Upper lobe of left lung (tissue), 6 donors: ENCODE results near the gene DRC3. TPM values are rescaled to one million over a fixed set of nuclear protein-coding genes. Genes with fewer than 3 reads are reported as not detected.

ENCODE experiments used
- ATAC-seq, 2 donors: fragments of 200-7000 bp; cut with Tn5 transposase; one replicate each; pipeline ENCODE4 v1.9.1; 2022; ENCODE audit warnings: mild to moderate bottlenecking in 2 of 2, moderate library complexity in 2 of 2; ENCODE audit not compliant: low FRiP score in 2 of 2
- DNase-seq, 2 donors: peaks; one replicate each; pipeline ENCODE4 v3.0.0-alpha.2; 2019 to 2020
- H3K27ac ChIP-seq, 4 donors: fragments of 200-600 bp; sonication (generic); one replicate each; pipeline ENCODE4 v1.5.1; 2016 to 2019
- H3K27me3 ChIP-seq, 4 donors: fragments of 200-600 bp; sonication (generic); one replicate each; pipeline ENCODE4 v1.5.1; 2017 to 2019
- H3K36me3 ChIP-seq, 4 donors: fragments of 200-600 bp; sonication (generic); one replicate each; pipeline ENCODE4 v1.5.1; 2016 to 2019
- H3K4me1 ChIP-seq, 4 donors: fragments of 200-600 bp; sonication (generic); one replicate each; pipeline ENCODE4 v1.5.1; 2018 to 2019
- H3K4me3 ChIP-seq, 4 donors: fragments of 200-600 bp; sonication (generic); one replicate each; pipeline ENCODE4 v1.5.1; 2017 to 2019; ENCODE audit warnings: mild to moderate bottlenecking in 2 of 4, moderate library complexity in 1 of 4
- H3K9me3 ChIP-seq, 4 donors: fragments of 200-600 bp; sonication (generic); one replicate each; pipeline ENCODE4 v1.5.1; 2018 to 2019
- CTCF ChIP-seq, 6 experiments: fragments of 450-650 bp in 4 of 6; fragments of 200-600 bp in 2 of 6; sonication (generic) in 2 of 6; IDR thresholded peaks; one replicate each; pipeline ENCODE4 v1.5.1; 2016 to 2019; ENCODE audit warnings: antibody characterized with exemption in 6 of 6
- EP300 ChIP-seq, 4 donors: sonication (generic); formaldehyde crosslinking; IDR thresholded peaks; one replicate each; pipeline ENCODE4 v1.5.1; 2017; ENCODE audit warnings: antibody characterized with exemption in 4 of 4, control low read depth in 2 of 4
- POLR2A ChIP-seq, 4 donors: fragments of 450-650 bp; IDR thresholded peaks; one replicate each; pipeline ENCODE4 v1.5.1; 2016 to 2017; ENCODE audit warnings: antibody characterized with exemption in 4 of 4, mild to moderate bottlenecking in 2 of 4
- POLR2AphosphoS5 ChIP-seq, 2 donors: sonication (generic); formaldehyde crosslinking; IDR thresholded peaks; one replicate each; pipeline ENCODE4 v1.5.1; 2017; ENCODE audit warnings: antibody characterized with exemption in 2 of 2
- WGBS, 2 donors: methylation state at CpG; one replicate each; pipeline ENCODE4 v1.1.5; 2017 to 2018; 5-methylcytosine and 5-hydroxymethylcytosine counted together
- total RNA-seq, 6 donors: library from RNA; depleted of rRNA in 4 of 6; stranded (reverse); fragments of >200 nt in 4 of 6; gene quantifications; one replicate each; pipeline versions ENCODE4 v1.1.0 to v1.2.1, GENCODE V29; 2016 to 2021
- donor health status: DM: no; HTN: no; CAD: no; lungs with moderate emphysema.
- donor health status: DM: no; HTN: yes; CAD: no; lungs with severe emphysema.

The DRC3 gene
- total RNA-seq, 6 donors from 2014 or later = 1.5 to 46.2 (median 11.4) TPM

GRCh38 chr17:18009609-18010420 is 37.2 kb downstream of the DRC3 start:
- ATAC-seq = no peak
- H3K36me3 ChIP-seq = peaks cover 0 to 19% (median 9%) of the 10 kb centered on the region in 4 donors

GRCh38 chr17:18011286-18011685 is 38.6 kb downstream of the DRC3 start:
- 89 to 92% methylated on average over 3 to 5 of the region's 5 CpGs for WGBS, 2 donors
- ATAC-seq = no peak

More at GRCh38 chr17:18009609-18010420, 37.2 kb downstream of the DRC3 start:
- DNase-seq = no peak
- no peaks in the 10 kb centered on the region for H3K27me3 ChIP-seq
- no peak overlapping the region for H3K4me3 ChIP-seq
- no peak overlapping the region for H3K27ac ChIP-seq
- H3K4me1 ChIP-seq = no peaks in the 10 kb centered on the region
- no peaks in the 10 kb centered on the region for H3K9me3 ChIP-seq
- WGBS, 2 donors = 77 to 97% methylated on average over 8 of the region's 8 CpGs
- TF ChIP-seq POLR2AphosphoS5 (IDR thresholded peaks at IDR 0.05) = no peak
- TF ChIP-seq POLR2A (IDR thresholded peaks at IDR 0.05) = no peak
- TF ChIP-seq CTCF (IDR thresholded peaks at IDR 0.05) = no peak
- TF ChIP-seq EP300 (IDR thresholded peaks at IDR 0.05) = no peak

GRCh38 chr17:18014006-18014405 is 41.3 kb downstream of the DRC3 start:
- ATAC-seq = no peak
- 94 to 100% methylated on average over 6 of the region's 6 CpGs for WGBS, 2 donors
- Histone ChIP-seq H3K4me1 (no peaks in the 10 kb centered on the region), H3K27me3 (no peaks in the 10 kb centered on the region), H3K36me3 (peaks cover 0 to 37% (median 16%) of the 10 kb centered on the region in 4 donors), H3K9me3 (no peaks in the 10 kb centered on the region), H3K4me3 (no peak overlapping the region), H3K27ac (no peak overlapping the region)
- no peak for DNase-seq
- TF ChIP-seq EP300 (IDR thresholded peaks at IDR 0.05) (no peak), POLR2A (IDR thresholded peaks at IDR 0.05) (no peak), POLR2AphosphoS5 (IDR thresholded peaks at IDR 0.05) (no peak), CTCF (IDR thresholded peaks at IDR 0.05) (no peak)

More at GRCh38 chr17:18011286-18011685, 38.6 kb downstream of the DRC3 start:
- TF ChIP-seq CTCF (IDR thresholded peaks at IDR 0.05) (no peak), POLR2A (IDR thresholded peaks at IDR 0.05) (no peak), POLR2AphosphoS5 (IDR thresholded peaks at IDR 0.05) (no peak), EP300 (IDR thresholded peaks at IDR 0.05) (no peak)
- H3K9me3 ChIP-seq = no peaks in the 10 kb centered on the region
- no peaks in the 10 kb centered on the region for H3K4me1 ChIP-seq
- no peak overlapping the region for H3K27ac ChIP-seq
- DNase-seq = no peak
- H3K27me3 ChIP-seq = no peaks in the 10 kb centered on the region
- peaks cover 0 to 32% (median 16%) of the 10 kb centered on the region in 4 donors for H3K36me3 ChIP-seq
- no peak overlapping the region for H3K4me3 ChIP-seq

- Histone ChIP-seq H3K9me3 (no peaks in the 10 kb centered on the region), H3K4me3 (no peak overlapping the region), H3K4me1 (no peaks in the 10 kb centered on the region), H3K36me3 (peaks cover 0 to 41% (median 16%) of the 10 kb centered on the region in 4 donors), H3K27ac (no peak overlapping the region), H3K27me3 (no peaks in the 10 kb centered on the region)
- TF ChIP-seq CTCF (IDR thresholded peaks at IDR 0.05) (no peak), EP300 (IDR thresholded peaks at IDR 0.05) (no peak), POLR2A (IDR thresholded peaks at IDR 0.05) (no peak), POLR2AphosphoS5 (IDR thresholded peaks at IDR 0.05) (no peak)
- DNase-seq = no peak
- no peak for ATAC-seq
- 87 to 95% methylated on average over 3 to 5 of the region's 5 CpGs for WGBS, 2 donors
Observed at GRCh38 chr17:18015593-18015992, 42.9 kb downstream of the DRC3 start.
